Measurements from ENCODE around the gene CRBN. TPM values are rescaled to one million over a fixed set of nuclear protein-coding genes. Genes with fewer than 3 reads are reported as not detected.

CRBN gene
- total RNA-seq, 1 experiment from 2014 or later: 18.7 TPM

- intact Hi-C loops (cut with micrococcal nuclease; ENCODE audit: unreplicated experiment) (no loop called here), in situ Hi-C loops (cut with HindIII; ENCODE audit: low pct_unique_long_range_greater_than_20kb, low sequenced_read_pairs) (no loop called here)
- no peak for TF ChIP-seq TCF7L2 (IDR thresholded peaks at IDR 0.05; ENCODE audit: low read depth, low read length)
- no peak for TF ChIP-seq POLR2AphosphoS5 (IDR thresholded peaks at IDR 0.05; ENCODE audit: low read depth, low read length)
- TF ChIP-seq, protein P1, sequence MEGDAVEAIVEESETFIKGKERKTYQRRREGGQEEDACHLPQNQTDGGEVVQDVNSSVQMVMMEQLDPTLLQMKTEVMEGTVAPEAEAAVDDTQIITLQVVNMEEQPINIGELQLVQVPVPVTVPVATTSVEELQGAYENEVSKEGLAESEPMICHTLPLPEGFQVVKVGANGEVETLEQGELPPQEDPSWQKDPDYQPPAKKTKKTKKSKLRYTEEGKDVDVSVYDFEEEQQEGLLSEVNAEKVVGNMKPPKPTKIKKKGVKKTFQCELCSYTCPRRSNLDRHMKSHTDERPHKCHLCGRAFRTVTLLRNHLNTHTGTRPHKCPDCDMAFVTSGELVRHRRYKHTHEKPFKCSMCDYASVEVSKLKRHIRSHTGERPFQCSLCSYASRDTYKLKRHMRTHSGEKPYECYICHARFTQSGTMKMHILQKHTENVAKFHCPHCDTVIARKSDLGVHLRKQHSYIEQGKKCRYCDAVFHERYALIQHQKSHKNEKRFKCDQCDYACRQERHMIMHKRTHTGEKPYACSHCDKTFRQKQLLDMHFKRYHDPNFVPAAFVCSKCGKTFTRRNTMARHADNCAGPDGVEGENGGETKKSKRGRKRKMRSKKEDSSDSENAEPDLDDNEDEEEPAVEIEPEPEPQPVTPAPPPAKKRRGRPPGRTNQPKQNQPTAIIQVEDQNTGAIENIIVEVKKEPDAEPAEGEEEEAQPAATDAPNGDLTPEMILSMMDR (IDR thresholded peaks at IDR 0.05): no peak
- TF ChIP-seq SIN3A (IDR thresholded peaks at IDR 0.05; ENCODE audit: borderline replicate concordance, insufficient read depth, low read depth, low read length): no peak
- TF ChIP-seq, protein P2, sequence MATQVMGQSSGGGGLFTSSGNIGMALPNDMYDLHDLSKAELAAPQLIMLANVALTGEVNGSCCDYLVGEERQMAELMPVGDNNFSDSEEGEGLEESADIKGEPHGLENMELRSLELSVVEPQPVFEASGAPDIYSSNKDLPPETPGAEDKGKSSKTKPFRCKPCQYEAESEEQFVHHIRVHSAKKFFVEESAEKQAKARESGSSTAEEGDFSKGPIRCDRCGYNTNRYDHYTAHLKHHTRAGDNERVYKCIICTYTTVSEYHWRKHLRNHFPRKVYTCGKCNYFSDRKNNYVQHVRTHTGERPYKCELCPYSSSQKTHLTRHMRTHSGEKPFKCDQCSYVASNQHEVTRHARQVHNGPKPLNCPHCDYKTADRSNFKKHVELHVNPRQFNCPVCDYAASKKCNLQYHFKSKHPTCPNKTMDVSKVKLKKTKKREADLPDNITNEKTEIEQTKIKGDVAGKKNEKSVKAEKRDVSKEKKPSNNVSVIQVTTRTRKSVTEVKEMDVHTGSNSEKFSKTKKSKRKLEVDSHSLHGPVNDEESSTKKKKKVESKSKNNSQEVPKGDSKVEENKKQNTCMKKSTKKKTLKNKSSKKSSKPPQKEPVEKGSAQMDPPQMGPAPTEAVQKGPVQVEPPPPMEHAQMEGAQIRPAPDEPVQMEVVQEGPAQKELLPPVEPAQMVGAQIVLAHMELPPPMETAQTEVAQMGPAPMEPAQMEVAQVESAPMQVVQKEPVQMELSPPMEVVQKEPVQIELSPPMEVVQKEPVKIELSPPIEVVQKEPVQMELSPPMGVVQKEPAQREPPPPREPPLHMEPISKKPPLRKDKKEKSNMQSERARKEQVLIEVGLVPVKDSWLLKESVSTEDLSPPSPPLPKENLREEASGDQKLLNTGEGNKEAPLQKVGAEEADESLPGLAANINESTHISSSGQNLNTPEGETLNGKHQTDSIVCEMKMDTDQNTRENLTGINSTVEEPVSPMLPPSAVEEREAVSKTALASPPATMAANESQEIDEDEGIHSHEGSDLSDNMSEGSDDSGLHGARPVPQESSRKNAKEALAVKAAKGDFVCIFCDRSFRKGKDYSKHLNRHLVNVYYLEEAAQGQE (IDR thresholded peaks at IDR 0.05; ENCODE audit: insufficient read depth in 1 of 2, low read depth in 2 of 2, low read length in 1 of 2): no peak
- ATAC-seq: no peak
- H3K27ac ChIP-seq (ENCODE audit: low read length): no peak overlapping the region
- no peaks in the 10 kb centered on the region for H3K27me3 ChIP-seq (ENCODE audit: control insufficient read depth, insufficient read depth, low read length)
- POLR2A ChIA-PET: no interaction called here
- H3K36me3 ChIP-seq (ENCODE audit: control insufficient read depth, insufficient read depth, low read length): no peaks in the 10 kb centered on the region
- no peaks in the 10 kb centered on the region for H3K4me1 ChIP-seq (ENCODE audit: control insufficient read depth, insufficient read depth, low read length)
- no peak overlapping the region for H3K4me3 ChIP-seq (ENCODE audit: low read depth in 2 of 2, low read length in 2 of 2)
- CTCF ChIA-PET: no interaction called here
- DNase-seq (ENCODE audit: low read depth, low spot score): no peak
- H3K9me3 ChIP-seq (ENCODE audit: control insufficient read depth, insufficient read depth, low read depth, low read length): no peaks in the 10 kb centered on the region
- BruUV-seq (replicated peaks): no TSS peak
Measured at GRCh38 chr3:3221528-3221927, 42.0 kb upstream of the CRBN start.

DNA sequence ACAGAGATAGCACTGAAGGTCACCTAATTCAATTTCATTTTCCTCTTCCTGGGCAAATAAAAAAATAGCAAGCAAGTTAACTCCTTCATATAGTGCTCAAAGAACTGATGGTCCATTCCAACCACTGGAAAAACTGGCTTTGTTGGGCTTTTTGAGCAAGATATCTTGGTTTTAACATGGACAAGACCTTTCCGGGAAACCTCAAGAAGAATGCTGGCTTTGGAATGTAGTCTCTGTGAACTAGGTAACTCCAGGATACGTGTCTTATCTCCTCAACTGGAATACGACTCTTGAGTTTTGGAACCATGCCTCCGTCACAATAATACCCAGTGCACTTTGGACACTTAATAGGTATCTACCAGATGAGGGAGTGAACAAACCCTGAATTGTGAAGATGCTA, 36.9 kb upstream of the CRBN start:
- Histone ChIP-seq H3K4me3 (ENCODE audit: low read depth in 2 of 2, low read length in 2 of 2) (no peak overlapping the region), H3K27me3 (ENCODE audit: control insufficient read depth, insufficient read depth, low read length) (no peaks in the 10 kb centered on the region), H3K36me3 (ENCODE audit: control insufficient read depth, insufficient read depth, low read length) (no peaks in the 10 kb centered on the region), H3K9me3 (ENCODE audit: control insufficient read depth, insufficient read depth, low read depth, low read length) (no peaks in the 10 kb centered on the region), H3K27ac (ENCODE audit: low read length) (no peak overlapping the region), H3K4me1 (ENCODE audit: control insufficient read depth, insufficient read depth, low read length) (no peaks in the 10 kb centered on the region)
- TF ChIP-seq, protein P1 (IDR thresholded peaks at IDR 0.05): no peak
- TF ChIP-seq SIN3A (IDR thresholded peaks at IDR 0.05; ENCODE audit: borderline replicate concordance, insufficient read depth, low read depth, low read length): no peak
- DNase-seq (ENCODE audit: low read depth, low spot score) (no peak), ATAC-seq (no peak)
- in situ Hi-C loops (cut with HindIII; ENCODE audit: low pct_unique_long_range_greater_than_20kb, low sequenced_read_pairs): no loop called here
- no TSS peak for BruUV-seq (replicated peaks)
- ChIA-PET POLR2A (no interaction called here), CTCF (no interaction called here)
- intact Hi-C loops (cut with micrococcal nuclease; ENCODE audit: unreplicated experiment): no loop called here
